Naive thymus-derived CD4-positive, alpha-beta T cell (primary cell): Measurements from ENCODE around the gene NRGN. TPM values are rescaled to one million over a fixed set of nuclear protein-coding genes. Genes with fewer than 3 reads are reported as not detected.
A peak's percentile ranks its signal among the peaks of the same experiment; 100 is the strongest.

ENCODE experiments used
- ATAC-seq: fragments of 150-1000 bp; cut with Tn5 transposase; 2 replicates; pipeline ENCODE4 v1.10.0; 2021; ENCODE audit warnings: mild to moderate bottlenecking, moderate library complexity
- CTCF ChIA-PET: fragments of 350-600 bp; sonication (Branson Sonifier 250); formaldehyde crosslinking; loops from one replicate; lab custom pipeline; 2021; ENCODE audit warnings: antibody characterized with exemption; lab: Charles Lee
- POLR2A ChIA-PET: fragments of 350-600 bp; sonication (Branson Sonifier 250); formaldehyde crosslinking; loops from one replicate; lab custom pipeline; 2021; ENCODE audit warnings: antibody characterized with exemption, inconsistent platforms; lab: Charles Lee
- DNase-seq, 9 donors: peaks; one replicate each; pipeline versions ENCODE4 v3.0.0 to v3.0.0-alpha.2; 2020 to 2022; ENCODE audit warnings: mixed read lengths in 1 of 9
- H3K27ac ChIP-seq: one replicate; pipeline ENCODE4 v1.7.0; 2013; ENCODE audit warnings: mild to moderate bottlenecking, low read depth, low read length, moderate library complexity
- H3K27me3 ChIP-seq, 2 donors: one replicate each; pipeline ENCODE4 v1.7.0; 2013; ENCODE audit warnings: low read length in 2 of 2, mild to moderate bottlenecking in 2 of 2, moderate library complexity in 2 of 2; ENCODE audit not compliant: control insufficient read depth in 2 of 2, insufficient read depth in 2 of 2
- H3K36me3 ChIP-seq, 3 experiments: 1 replicate in 2 of 3; 2 replicates in 1 of 3; pipeline ENCODE4 v1.7.0; 2013; ENCODE audit warnings: low read length in 3 of 3, mild to moderate bottlenecking in 3 of 3, moderate library complexity in 1 of 3; ENCODE audit not compliant: insufficient read depth in 3 of 3, control insufficient read depth in 2 of 3
- H3K4me1 ChIP-seq, 2 donors: one replicate each; pipeline ENCODE4 v1.7.0; 2013; ENCODE audit warnings: low read length in 2 of 2, mild to moderate bottlenecking in 2 of 2, moderate library complexity in 1 of 2; ENCODE audit not compliant: control insufficient read depth in 2 of 2, insufficient read depth in 2 of 2
- H3K4me3 ChIP-seq: 2 replicates; pipeline ENCODE4 v1.7.0; 2013; ENCODE audit warnings: mild to moderate bottlenecking, low read length
- H3K9me3 ChIP-seq, 3 experiments: 1 replicate in 2 of 3; 2 replicates in 1 of 3; pipeline ENCODE4 v1.7.0; 2013; ENCODE audit warnings: low read length in 3 of 3; ENCODE audit not compliant: control insufficient read depth in 2 of 3
- H3K27ac Mint-ChIP-seq, 9 donors: one replicate each; pipeline ENCODE4 v1.8.0; 2020 to 2022; ENCODE audit warnings: mixed read lengths in 9 of 9, mild to moderate bottlenecking in 8 of 9, moderate library complexity in 5 of 9, inconsistent platforms in 2 of 9
- H3K27me3 Mint-ChIP-seq, 5 donors: one replicate each; pipeline ENCODE4 v1.8.0; 2021 to 2022; ENCODE audit warnings: mixed read lengths in 5 of 5, mild to moderate bottlenecking in 1 of 5
- H3K36me3 Mint-ChIP-seq, 5 donors: one replicate each; pipeline ENCODE4 v1.8.0; 2020 to 2022; ENCODE audit warnings: mixed read lengths in 5 of 5, mild to moderate bottlenecking in 3 of 5, inconsistent platforms in 1 of 5
- H3K4me1 Mint-ChIP-seq, 7 donors: one replicate each; pipeline ENCODE4 v1.8.0; 2020 to 2022; ENCODE audit warnings: mixed read lengths in 7 of 7, mild to moderate bottlenecking in 3 of 7, inconsistent platforms in 1 of 7
- H3K4me3 Mint-ChIP-seq, 10 donors: one replicate each; pipeline ENCODE4 v1.8.0; 2020 to 2022; ENCODE audit warnings: mild to moderate bottlenecking in 10 of 10, mixed read lengths in 10 of 10, moderate library complexity in 6 of 10, inconsistent platforms in 2 of 10
- H3K9me3 Mint-ChIP-seq, 11 donors: one replicate each; pipeline ENCODE4 v1.8.0; 2020 to 2022; ENCODE audit warnings: mixed read lengths in 11 of 11, mild to moderate bottlenecking in 4 of 11, inconsistent platforms in 1 of 11, moderate library complexity in 1 of 11
- intact Hi-C, 2 donors: fragments of 100-400 bp; cut with micrococcal nuclease; formaldehyde crosslinking; loops; one replicate each; pipeline ENCODE4 v1.15.1; 2023
- polyA plus RNA-seq, 2 donors: library from polyadenylated mRNA; unstranded; fragments of 300-500 nt; fragmentation: Illumina TruSeq; gene quantifications; one replicate each; pipeline ENCODE4 v1.2.3, GENCODE V29; 2021
- total RNA-seq, 6 experiments: library from RNA in 5 of 6; stranded (reverse) in 5 of 6; gene quantifications; 1 replicate in 5 of 6; 2 replicates in 1 of 6; pipeline ENCODE4 v1.2.3 and lab custom pipeline; 2021 to 2026

NRGN gene
- total and polyA plus RNA-seq, 7 experiments from 2014 or later, result 1.2 to 48.7 (median 4.9) TPM; not detected in 2

GRCh38 chr11:124716591-124716990, 23.2 kb upstream of the NRGN start:
- Histone ChIP-seq H3K36me3 (no peaks in the 10 kb centered on the region), H3K9me3 (no peaks in the 10 kb centered on the region), H3K27me3 (peaks cover 5 to 6% of the 10 kb centered on the region in 2 donors), H3K4me1 (peaks cover 10% of the 10 kb centered on the region in 2 donors), H3K4me3 (no peak overlapping the region), H3K27ac (no peak overlapping the region)
- Mint-ChIP-seq H3K9me3 (peaks cover 0 to 3% (median 0%) of the 10 kb centered on the region in 11 donors), H3K4me1 (peaks cover 8 to 20% (median 10%) of the 10 kb centered on the region in 7 donors), H3K4me3 (peak overlapping the region in 3 of 10 donors; percentile 10 to 85 (median 13)), H3K27me3 (peaks cover 29 to 65% (median 45%) of the 10 kb centered on the region in 5 donors), H3K36me3 (peaks cover 0 to 19% (median 5%) of the 10 kb centered on the region in 5 donors), H3K27ac (no peak overlapping the region)
- ATAC-seq, result no peak
- POLR2A ChIA-PET, result interaction anchor here (1.0 kb wide), 1 partner anchor 10 kb away, joined by 3 read pairs; no protein-coding TSS in a partner anchor
- DNase-seq, result no peak
- intact Hi-C loops, result no loop called here
- CTCF ChIA-PET, result no interaction called here

GRCh38 chr11:124717421-124717785, 22.3 kb upstream of the NRGN start:
- Histone ChIP-seq H3K4me3 (peak overlapping the region; percentile 48), H3K27me3 (peaks cover 5 to 6% of the 10 kb centered on the region in 2 donors), H3K27ac (no peak overlapping the region), H3K9me3 (no peaks in the 10 kb centered on the region), H3K4me1 (peaks cover 10 to 12% of the 10 kb centered on the region in 2 donors), H3K36me3 (no peaks in the 10 kb centered on the region)
- Mint-ChIP-seq H3K27ac (peak overlapping the region in 2 of 9 donors; percentile 14 to 43), H3K36me3 (peaks cover 0 to 17% (median 5%) of the 10 kb centered on the region in 5 donors), H3K4me3 (peak overlapping the region; percentile 63 to 94 (median 82)), H3K27me3 (peaks cover 29 to 71% (median 45%) of the 10 kb centered on the region in 5 donors), H3K9me3 (no peaks in the 10 kb centered on the region), H3K4me1 (peaks cover 10 to 27% (median 15%) of the 10 kb centered on the region in 7 donors)
- POLR2A ChIA-PET, result interaction anchor here (1.0 kb wide), 1 partner anchor 11 kb away, joined by 3 read pairs; no protein-coding TSS in a partner anchor
- DNase-seq (no peak), ATAC-seq (no peak)
- CTCF ChIA-PET, result interaction anchor here (0.6 kb wide), 1 partner anchor 24 kb away, joined by 3 read pairs; no protein-coding TSS in a partner anchor
- intact Hi-C loops, result no loop called here

- no peak overlapping the region for H3K27ac ChIP-seq
- CTCF ChIA-PET, result interaction anchor here (0.6 kb wide), 1 partner anchor 24 kb away, joined by 3 read pairs; no protein-coding TSS in a partner anchor
- peak overlapping the region; percentile 48 for H3K4me3 ChIP-seq
- H3K36me3 ChIP-seq, result no peaks in the 10 kb centered on the region
- no peaks in the 10 kb centered on the region for H3K9me3 ChIP-seq
- DNase-seq (peak in 6 of 9 donors; percentile 12 to 37 (median 24)), ATAC-seq (peak; percentile 76)
- H3K4me1 ChIP-seq, result peaks cover 10 to 15% of the 10 kb centered on the region in 2 donors
- Mint-ChIP-seq H3K9me3 (no peaks in the 10 kb centered on the region), H3K27me3 (peaks cover 29 to 78% (median 49%) of the 10 kb centered on the region in 5 donors), H3K36me3 (peaks cover 0 to 16% (median 5%) of the 10 kb centered on the region in 5 donors), H3K4me3 (peak overlapping the region; percentile 63 to 94 (median 82)), H3K4me1 (peaks cover 14 to 33% (median 21%) of the 10 kb centered on the region in 7 donors), H3K27ac (peak overlapping the region in 2 of 9 donors; percentile 14 to 43)
- H3K27me3 ChIP-seq, result peaks cover 5 to 6% of the 10 kb centered on the region in 2 donors
- POLR2A ChIA-PET, result interaction anchor here (1.0 kb wide), 1 partner anchor 12 kb away, joined by 3 read pairs; no protein-coding TSS in a partner anchor
- intact Hi-C loops, result loop anchor here in 1 of 2 donors (1.0 to 2.0 kb wide), 3 partner anchors 21 to 45 kb away; partner anchors contain the start of genes NRGN, SIAE and SPA17
Measured at GRCh38 chr11:124717786-124718651, 21.7 kb upstream of the NRGN start.

GRCh38 chr11:124718801-124719200, 20.9 kb upstream of the NRGN start:
- Mint-ChIP-seq H3K9me3 (no peaks in the 10 kb centered on the region), H3K4me1 (peaks cover 14 to 34% (median 21%) of the 10 kb centered on the region in 7 donors), H3K27ac (no peak overlapping the region), H3K36me3 (peaks cover 0 to 11% (median 5%) of the 10 kb centered on the region in 5 donors), H3K27me3 (peaks cover 27 to 85% (median 43%) of the 10 kb centered on the region in 5 donors), H3K4me3 (peak overlapping the region in 8 of 10 donors; percentile 3 to 94 (median 63))
- H3K9me3 ChIP-seq, result no peaks in the 10 kb centered on the region
- intact Hi-C loops, result loop anchor here in 1 of 2 donors (1.0 to 2.0 kb wide), 3 partner anchors 20 to 46 kb away; partner anchors contain the start of genes NRGN, SIAE and SPA17
- peaks cover 5 to 6% of the 10 kb centered on the region in 2 donors for H3K27me3 ChIP-seq
- no peak overlapping the region for H3K4me3 ChIP-seq
- DNase-seq (no peak), ATAC-seq (no peak)
- no peaks in the 10 kb centered on the region for H3K36me3 ChIP-seq
- CTCF ChIA-PET, result interaction anchor here (0.7 kb wide), 1 partner anchor 44 kb away, joined by 3 read pairs; no protein-coding TSS in a partner anchor
- peaks cover 10 to 15% of the 10 kb centered on the region in 2 donors for H3K4me1 ChIP-seq
- POLR2A ChIA-PET, result no interaction called here
- H3K27ac ChIP-seq, result no peak overlapping the region

GRCh38 chr11:124719534-124719933, 20.2 kb upstream of the NRGN start:
- Mint-ChIP-seq H3K36me3 (peaks cover 0 to 6% (median 0%) of the 10 kb centered on the region in 5 donors), H3K27me3 (peaks cover 19 to 90% (median 36%) of the 10 kb centered on the region in 5 donors), H3K4me3 (peak overlapping the region in 2 of 10 donors; percentile 40 to 85), H3K9me3 (no peaks in the 10 kb centered on the region), H3K4me1 (peaks cover 14 to 34% (median 21%) of the 10 kb centered on the region in 7 donors), H3K27ac (no peak overlapping the region)
- ChIA-PET CTCF (interaction anchor here (0.7 kb wide), 1 partner anchor 43 kb away, joined by 3 read pairs; no protein-coding TSS in a partner anchor), POLR2A (interaction anchor here (1.4 kb wide), 1 partner anchor 27 kb away, joined by 3 read pairs; no protein-coding TSS in a partner anchor)
- no peaks in the 10 kb centered on the region for H3K36me3 ChIP-seq
- ATAC-seq, result no peak
- H3K4me1 ChIP-seq, result peaks cover 10 to 15% of the 10 kb centered on the region in 2 donors
- H3K4me3 ChIP-seq, result no peak overlapping the region
- H3K9me3 ChIP-seq, result no peaks in the 10 kb centered on the region
- peaks cover 5 to 6% of the 10 kb centered on the region in 2 donors for H3K27me3 ChIP-seq
- intact Hi-C loops, result loop anchor here in 1 of 2 donors (2.0 kb wide), 1 partner anchor 27 kb away; no protein-coding TSS in a partner anchor
- H3K27ac ChIP-seq, result no peak overlapping the region
- DNase-seq, result no peak

GRCh38 chr11:124722176-124722575, 17.6 kb upstream of the NRGN start:
- POLR2A ChIA-PET, result no interaction called here
- no peaks in the 10 kb centered on the region for H3K36me3 Mint-ChIP-seq
- Histone ChIP-seq H3K27me3 (no peaks in the 10 kb centered on the region), H3K36me3 (no peaks in the 10 kb centered on the region), H3K4me3 (no peak overlapping the region), H3K4me1 (peaks cover 10 to 15% of the 10 kb centered on the region in 2 donors), H3K9me3 (no peaks in the 10 kb centered on the region), H3K27ac (no peak overlapping the region)
- CTCF ChIA-PET, result no interaction called here
- H3K27me3 Mint-ChIP-seq, result peaks cover 13 to 86% (median 23%) of the 10 kb centered on the region in 5 donors
- no peak overlapping the region for H3K27ac Mint-ChIP-seq
- intact Hi-C loops, result no loop called here
- DNase-seq, result no peak
- ATAC-seq, result no peak
- no peak overlapping the region for H3K4me3 Mint-ChIP-seq
- no peaks in the 10 kb centered on the region for H3K9me3 Mint-ChIP-seq
- H3K4me1 Mint-ChIP-seq, result peaks cover 14 to 43% (median 34%) of the 10 kb centered on the region in 7 donors
